ENCODE data around the gene BMERB1. TPM values are rescaled to one million over a fixed set of nuclear protein-coding genes. Genes with fewer than 3 reads are reported as not detected.
"Not testable (repeated sequence)": the region's sequence is repeated elsewhere in the genome, so short reads cannot be mapped to it uniquely, and the experiment has no call there.

BMERB1 gene
- total RNA-seq, 1 experiment from 2014 or later: 80.0 TPM

DNA sequence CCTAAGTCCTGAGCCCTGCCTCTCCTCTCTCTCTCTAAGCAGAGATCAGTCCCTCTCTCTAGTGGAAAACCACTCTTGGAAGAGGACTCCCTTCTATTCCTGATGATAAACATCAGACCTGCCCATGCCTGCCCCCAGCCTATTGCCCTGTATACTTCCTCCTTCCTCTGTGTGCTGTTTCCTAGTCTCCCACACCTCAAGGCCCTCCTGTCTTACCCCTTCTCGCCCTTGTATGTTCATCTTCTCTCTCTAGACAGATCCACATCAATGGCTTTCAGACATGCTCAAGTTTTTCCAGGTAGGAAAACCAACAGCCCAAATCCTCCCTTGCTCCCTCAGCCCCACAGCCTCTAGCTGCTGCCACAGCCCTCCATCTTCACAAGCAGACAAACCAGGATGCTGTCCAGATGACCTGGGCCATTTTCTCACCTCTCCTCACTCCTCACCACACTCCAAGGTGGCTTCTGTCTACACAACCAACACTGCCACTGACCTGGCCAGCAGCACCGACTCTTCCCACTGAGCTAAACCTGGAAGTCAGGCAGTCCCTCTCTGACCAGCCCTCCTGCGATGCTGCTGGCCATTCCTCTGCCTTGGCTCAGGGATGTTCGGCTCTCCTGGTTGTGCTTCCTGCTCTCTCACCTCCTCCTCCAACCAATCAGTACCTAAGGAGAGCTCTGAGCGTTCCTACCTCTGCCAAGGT, 172.3 kb downstream of the BMERB1 start:
- no peaks in the 10 kb centered on the region for H3K9me3 ChIP-seq (ENCODE audit: control insufficient read depth, insufficient read depth, low read depth, low read length)
- H3K4me1 ChIP-seq (ENCODE audit: control insufficient read depth, insufficient read depth, low read length): no peaks in the 10 kb centered on the region
- BruUV-seq (replicated peaks): no TSS peak
- no peak overlapping the region for H3K4me3 ChIP-seq (ENCODE audit: low read depth in 2 of 2, low read length in 2 of 2)
- intact Hi-C loops (cut with micrococcal nuclease; ENCODE audit: unreplicated experiment) (no loop called here), in situ Hi-C loops (cut with HindIII; ENCODE audit: low pct_unique_long_range_greater_than_20kb, low sequenced_read_pairs) (no loop called here)
- DNase-seq (ENCODE audit: low read depth, low spot score) (no peak), ATAC-seq (0 out of 2 replicates have a peak, but pooled peaks have one; percentile 36)
- no peak overlapping the region for H3K27ac ChIP-seq (ENCODE audit: low read length)
- H3K27me3 ChIP-seq (ENCODE audit: control insufficient read depth, insufficient read depth, low read length): no peaks in the 10 kb centered on the region
- H3K36me3 ChIP-seq (ENCODE audit: control insufficient read depth, insufficient read depth, low read length): peaks cover 8% of the 10 kb centered on the region
- ChIA-PET CTCF (no interaction called here), POLR2A (no interaction called here)
- TF ChIP-seq, protein P1, sequence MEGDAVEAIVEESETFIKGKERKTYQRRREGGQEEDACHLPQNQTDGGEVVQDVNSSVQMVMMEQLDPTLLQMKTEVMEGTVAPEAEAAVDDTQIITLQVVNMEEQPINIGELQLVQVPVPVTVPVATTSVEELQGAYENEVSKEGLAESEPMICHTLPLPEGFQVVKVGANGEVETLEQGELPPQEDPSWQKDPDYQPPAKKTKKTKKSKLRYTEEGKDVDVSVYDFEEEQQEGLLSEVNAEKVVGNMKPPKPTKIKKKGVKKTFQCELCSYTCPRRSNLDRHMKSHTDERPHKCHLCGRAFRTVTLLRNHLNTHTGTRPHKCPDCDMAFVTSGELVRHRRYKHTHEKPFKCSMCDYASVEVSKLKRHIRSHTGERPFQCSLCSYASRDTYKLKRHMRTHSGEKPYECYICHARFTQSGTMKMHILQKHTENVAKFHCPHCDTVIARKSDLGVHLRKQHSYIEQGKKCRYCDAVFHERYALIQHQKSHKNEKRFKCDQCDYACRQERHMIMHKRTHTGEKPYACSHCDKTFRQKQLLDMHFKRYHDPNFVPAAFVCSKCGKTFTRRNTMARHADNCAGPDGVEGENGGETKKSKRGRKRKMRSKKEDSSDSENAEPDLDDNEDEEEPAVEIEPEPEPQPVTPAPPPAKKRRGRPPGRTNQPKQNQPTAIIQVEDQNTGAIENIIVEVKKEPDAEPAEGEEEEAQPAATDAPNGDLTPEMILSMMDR (IDR thresholded peaks at IDR 0.05): no peak
- TF ChIP-seq REST (IDR thresholded peaks at IDR 0.05; ENCODE audit: insufficient read depth in 1 of 2, low read depth in 2 of 2, low read length in 1 of 2): no peak
- TF ChIP-seq POLR2AphosphoS5 (IDR thresholded peaks at IDR 0.05; ENCODE audit: low read depth, low read length): no peak
- TF ChIP-seq TCF7L2 (IDR thresholded peaks at IDR 0.05; ENCODE audit: low read depth, low read length): no peak
- no peak for TF ChIP-seq SIN3A (IDR thresholded peaks at IDR 0.05; ENCODE audit: borderline replicate concordance, insufficient read depth, low read depth, low read length)

DNA sequence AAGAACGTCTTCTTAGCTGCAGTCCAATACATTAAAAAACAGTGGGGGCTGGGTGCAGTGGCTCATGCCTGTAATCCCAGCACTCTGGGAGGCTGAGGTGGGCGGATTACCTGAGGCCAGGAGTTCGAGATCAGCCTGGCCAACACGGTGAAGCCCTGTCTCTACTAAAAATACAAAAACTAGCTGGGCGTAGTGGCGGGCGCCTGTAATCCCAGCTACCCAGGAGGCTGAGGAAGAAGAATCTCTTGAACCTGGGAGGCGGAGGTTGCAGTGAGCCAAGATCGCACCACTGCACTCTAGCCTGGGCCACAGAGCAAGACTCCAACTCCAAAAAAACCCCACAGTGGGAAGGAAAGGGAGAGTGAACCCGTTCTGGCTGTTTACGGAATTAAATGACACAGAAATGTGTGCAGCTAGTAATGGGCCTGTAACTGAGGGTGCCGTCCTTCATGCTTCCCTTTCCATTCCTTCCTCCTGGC, 172.9 kb downstream of the BMERB1 start:
- H3K27me3 ChIP-seq (ENCODE audit: control insufficient read depth, insufficient read depth, low read length); DNase-seq (ENCODE audit: low read depth, low spot score); BruUV-seq (replicated peaks); in situ Hi-C loops (cut with HindIII; ENCODE audit: low pct_unique_long_range_greater_than_20kb, low sequenced_read_pairs); H3K4me3 ChIP-seq (ENCODE audit: low read depth in 2 of 2, low read length in 2 of 2); POLR2A ChIA-PET; ATAC-seq; CTCF ChIA-PET; intact Hi-C loops (cut with micrococcal nuclease; ENCODE audit: unreplicated experiment); H3K9me3 ChIP-seq (ENCODE audit: control insufficient read depth, insufficient read depth, low read depth, low read length); H3K4me1 ChIP-seq (ENCODE audit: control insufficient read depth, insufficient read depth, low read length): not testable (repeated sequence)
- Histone ChIP-seq H3K36me3 (ENCODE audit: control insufficient read depth, insufficient read depth, low read length) (peaks cover 14% of the 10 kb centered on the region), H3K27ac (ENCODE audit: low read length) (peak overlapping the region; percentile 7; the same call in 1 of the 2 replicates)

GRCh38 chr16:15607700-15608396, 173.5 kb downstream of the BMERB1 start:
- in situ Hi-C loops (cut with HindIII; ENCODE audit: low pct_unique_long_range_greater_than_20kb, low sequenced_read_pairs): no loop called here
- intact Hi-C loops (cut with micrococcal nuclease; ENCODE audit: unreplicated experiment): no loop called here
- ATAC-seq (no peak), DNase-seq (ENCODE audit: low read depth, low spot score) (no peak)
- Histone ChIP-seq H3K4me3 (ENCODE audit: low read depth in 2 of 2, low read length in 2 of 2) (no peak overlapping the region), H3K4me1 (ENCODE audit: control insufficient read depth, insufficient read depth, low read length) (no peaks in the 10 kb centered on the region), H3K36me3 (ENCODE audit: control insufficient read depth, insufficient read depth, low read length) (peaks cover 16% of the 10 kb centered on the region), H3K27me3 (ENCODE audit: control insufficient read depth, insufficient read depth, low read length) (no peaks in the 10 kb centered on the region), H3K9me3 (ENCODE audit: control insufficient read depth, insufficient read depth, low read depth, low read length) (no peaks in the 10 kb centered on the region), H3K27ac (ENCODE audit: low read length) (peak overlapping the region; percentile 7; the same call in 1 of the 2 replicates)
- TF ChIP-seq REST (IDR thresholded peaks at IDR 0.05; ENCODE audit: insufficient read depth in 1 of 2, low read depth in 2 of 2, low read length in 1 of 2) (no peak), TCF7L2 (IDR thresholded peaks at IDR 0.05; ENCODE audit: low read depth, low read length) (no peak), POLR2AphosphoS5 (IDR thresholded peaks at IDR 0.05; ENCODE audit: low read depth, low read length) (no peak)
- TF ChIP-seq, protein P1 (IDR thresholded peaks at IDR 0.05): no peak
- no TSS peak for BruUV-seq (replicated peaks)
- ChIA-PET POLR2A (no interaction called here), CTCF (no interaction called here)
